C1 segment of cervical spinal cord (tissue), 14 donors: ENCODE data around the gene SBF1.
"Not testable (repeated sequence)": the region's sequence is repeated elsewhere in the genome, so short reads cannot be mapped to it uniquely, and the experiment has no call there.

Source experiments
- DNase-seq, 14 donors: peaks; one replicate each; lab custom pipeline; 2025; lab: John Stamatoyannopoulos, UW

Gene SBF1

GRCh38 chr22:50474710-50475651, at the start of gene SBF1:
Gene SBF1, minus strand, starts transcription at chr22:50475035. Its CDS starts 195 bp downstream, at chr22:50474840.
- DNase-seq, result peak; percentile 46 to 94 (median 80)

GRCh38 chr22:50523806-50524675, 49.2 kb upstream of the SBF1 start:
- DNase-seq, result no peak

GRCh38 chr22:50523458-50523805, 48.6 kb upstream of the SBF1 start:
- DNase-seq, result no peak

GRCh38 chr22:50522806-50523438, 48.1 kb upstream of the SBF1 start:
- DNase-seq, result no peak

GRCh38 chr22:50522208-50522805, 47.5 kb upstream of the SBF1 start:
- DNase-seq, result no peak

GRCh38 chr22:50521710-50522109, 46.9 kb upstream of the SBF1 start:
- no peak for DNase-seq

GRCh38 chr22:50520826-50521453, 46.1 kb upstream of the SBF1 start:
- no peak for DNase-seq

- not testable (repeated sequence) for DNase-seq
These were observed 45.3 kb upstream of the SBF1 start for GRCh38 chr22:50520184-50520583.

- DNase-seq, result no peak
These were observed 44.3 kb upstream of the SBF1 start for GRCh38 chr22:50519151-50519550.

GRCh38 chr22:50518606-50519005, 43.8 kb upstream of the SBF1 start:
- DNase-seq, result no peak

GRCh38 chr22:50517495-50518260, 42.8 kb upstream of the SBF1 start:
- no peak for DNase-seq

- no peak for DNase-seq
These were observed 42.1 kb upstream of the SBF1 start for GRCh38 chr22:50516891-50517290.

- DNase-seq, result no peak
These were observed 41.2 kb upstream of the SBF1 start for GRCh38 chr22:50516068-50516467.

- DNase-seq, result no peak
These were observed 38.3 kb upstream of the SBF1 start for GRCh38 chr22:50513175-50513574.

- no peak for DNase-seq
These were observed 34.1 kb upstream of the SBF1 start for GRCh38 chr22:50508897-50509296.

GRCh38 chr22:50507991-50508884, 33.4 kb upstream of the SBF1 start, which contains the start of gene NCAPH2:
Gene NCAPH2, plus strand, starts transcription at chr22:50508224. Its CDS starts 114 bp downstream, at chr22:50508338.
- peak in 13 of 14 donors; percentile 88 to 100 (median 97) for DNase-seq

- peak in 7 of 14 donors; percentile 91 to 100 (median 99) for DNase-seq
These were observed 32.7 kb upstream of the SBF1 start, which contains the start of gene LMF2 for GRCh38 chr22:50507421-50507990. Gene LMF2, minus strand, starts transcription at chr22:50507702. Its CDS starts 27 bp downstream, at chr22:50507675.

- DNase-seq, result no peak
These were observed 32.0 kb upstream of the SBF1 start for GRCh38 chr22:50506611-50507420.
